ENCODE measurements around the gene SLC39A11.

The SLC39A11 gene

GRCh38 chr17:72613806-72614292 is 478.6 kb downstream of the SLC39A11 start:
- no peak for ATAC-seq
- TF ChIP-seq CREB5 (CRISPR knock-in tag; IDR thresholded peaks at IDR 0.05; ENCODE audit: low read depth) (no peak), GLIS3 (CRISPR knock-in tag; IDR thresholded peaks at IDR 0.05) (no peak), TCF4 (CRISPR knock-in tag; IDR thresholded peaks at IDR 0.05; ENCODE audit: borderline replicate concordance) (no peak), ZC3H10 (CRISPR knock-in tag; IDR thresholded peaks at IDR 0.05) (no peak), CSDC2 (CRISPR knock-in tag; IDR thresholded peaks at IDR 0.05) (no peak), ARNTL (CRISPR knock-in tag; IDR thresholded peaks at IDR 0.05; ENCODE audit: borderline replicate concordance, low read depth) (no peak), ESRRG (CRISPR knock-in tag; IDR thresholded peaks at IDR 0.05) (no peak), OSR1 (CRISPR knock-in tag; IDR thresholded peaks at IDR 0.05) (no peak), ISL1 (CRISPR knock-in tag; IDR thresholded peaks at IDR 0.05) (no peak), ZFP3 (CRISPR knock-in tag; IDR thresholded peaks at IDR 0.05) (no peak)

- TF ChIP-seq TSHZ2 (CRISPR knock-in tag; IDR thresholded peaks at IDR 0.05) (no peak), PPARA (CRISPR knock-in tag; IDR thresholded peaks at IDR 0.05; ENCODE audit: borderline replicate concordance) (no peak), TCF4 (CRISPR knock-in tag; IDR thresholded peaks at IDR 0.05; ENCODE audit: borderline replicate concordance) (no peak), ZC3H10 (CRISPR knock-in tag; IDR thresholded peaks at IDR 0.05) (no peak), ZFP3 (CRISPR knock-in tag; IDR thresholded peaks at IDR 0.05) (no peak), OSR1 (CRISPR knock-in tag; IDR thresholded peaks at IDR 0.05) (no peak), CSRNP3 (CRISPR knock-in tag; IDR thresholded peaks at IDR 0.05) (no peak), ESRRG (CRISPR knock-in tag; IDR thresholded peaks at IDR 0.05) (no peak), POU6F1 (CRISPR knock-in tag; IDR thresholded peaks at IDR 0.05; ENCODE audit: borderline replicate concordance, low read depth) (no peak), ISL1 (CRISPR knock-in tag; IDR thresholded peaks at IDR 0.05) (no peak), BACH2 (CRISPR knock-in tag; IDR thresholded peaks at IDR 0.05; ENCODE audit: borderline replicate concordance) (no peak), PATZ1 (CRISPR knock-in tag; IDR thresholded peaks at IDR 0.05; ENCODE audit: borderline replicate concordance) (no peak), GLIS3 (CRISPR knock-in tag; IDR thresholded peaks at IDR 0.05) (no peak), ZNF8 (CRISPR knock-in tag; IDR thresholded peaks at IDR 0.05) (no peak), SNAI2 (CRISPR knock-in tag; IDR thresholded peaks at IDR 0.05) (no peak), RARB (CRISPR knock-in tag; IDR thresholded peaks at IDR 0.05) (no peak), ZFP30 (CRISPR knock-in tag; IDR thresholded peaks at IDR 0.05) (no peak), ZNF565 (CRISPR knock-in tag; conservative IDR thresholded peaks at IDR 0.05; ENCODE audit: low read depth) (no peak)
- no peak for ATAC-seq
Observed at GRCh38 chr17:72613396-72613795, 479.1 kb downstream of the SLC39A11 start.

- ATAC-seq = no peak
- TF ChIP-seq GLIS3 (CRISPR knock-in tag; IDR thresholded peaks at IDR 0.05) (no peak), OSR1 (CRISPR knock-in tag; IDR thresholded peaks at IDR 0.05) (no peak), TSHZ2 (CRISPR knock-in tag; IDR thresholded peaks at IDR 0.05) (no peak), CSRNP3 (CRISPR knock-in tag; IDR thresholded peaks at IDR 0.05) (no peak)
Observed at GRCh38 chr17:72611172-72611571, 481.3 kb downstream of the SLC39A11 start.

Data from SK-N-SH treated with all-trans-retinoic acid at 6 μM for 48 hours (cell line).